AG04449 (cell line): ENCODE results near the gene RNF138.
A peak's percentile ranks its signal among the peaks of the same experiment; 100 is the strongest.

Experiments
- CTCF ChIA-PET: fragments of 350-600 bp; formaldehyde crosslinking; extraction: SDS; loops from one replicate; lab custom pipeline; 2021; ENCODE audit warnings: antibody characterized with exemption; lab: Yijun Ruan, JAX
- POLR2A ChIA-PET: fragments of 400-600, 350-600 bp; formaldehyde crosslinking; extraction: SDS; loops from one replicate; lab custom pipeline; 2020; ENCODE audit warnings: antibody characterized with exemption, inconsistent platforms; lab: Yijun Ruan, JAX
- DNase-seq: peaks from one replicate; pipeline ENCODE4 v3.0.0-alpha.2; 2010; ENCODE audit warnings: low read depth, low spot score
- H3K4me3 ChIP-seq: 2 replicates; pipeline ENCODE4 v1.5.1; 2011; ENCODE audit warnings: low read depth, mild to moderate bottlenecking, control low read depth, low read length
- CTCF ChIP-seq: IDR thresholded peaks from one replicate; pipeline ENCODE4 v1.5.1; 2011; ENCODE audit warnings: mild to moderate bottlenecking, moderate library complexity, low read length, control low read depth, inconsistent platforms; ENCODE audit not compliant: insufficient read depth; ENCODE audit errors: missing control alignments

Gene RNF138

GRCh38 chr18:32057624-32058165, 34.0 kb upstream of the RNF138 start:
- ChIA-PET CTCF (no interaction called here), POLR2A (no interaction called here)
- DNase-seq: no peak
- TF ChIP-seq CTCF: no peak
- no peak overlapping the region for H3K4me3 ChIP-seq

- no peak for TF ChIP-seq CTCF
- POLR2A ChIA-PET: no interaction called here
- H3K4me3 ChIP-seq: no peak overlapping the region
- CTCF ChIA-PET: no interaction called here
- no peak for DNase-seq
Observed at GRCh38 chr18:32060026-32060425, 31.6 kb upstream of the RNF138 start.

- CTCF ChIA-PET: no interaction called here
- POLR2A ChIA-PET: no interaction called here
Observed at GRCh38 chr18:32067375-32068167, 24.1 kb upstream of the RNF138 start.

GRCh38 chr18:32072321-32072720, 19.4 kb upstream of the RNF138 start:
- POLR2A ChIA-PET: no interaction called here
- CTCF ChIA-PET: interaction anchor here (0.7 kb wide), 1 partner anchor 34 kb away, joined by 3 read pairs; no protein-coding TSS in a partner anchor

More at GRCh38 chr18:32067375-32068167, 24.1 kb upstream of the RNF138 start:
- no peak for DNase-seq
- TF ChIP-seq CTCF: no peak
- no peak overlapping the region for H3K4me3 ChIP-seq

GRCh38 chr18:32074206-32074605, 17.5 kb upstream of the RNF138 start:
- ChIA-PET CTCF (no interaction called here), POLR2A (no interaction called here)
- no peak for TF ChIP-seq CTCF
- H3K4me3 ChIP-seq: no peak overlapping the region
- no peak for DNase-seq

More at GRCh38 chr18:32072321-32072720, 19.4 kb upstream of the RNF138 start:
- TF ChIP-seq CTCF: peak; percentile 15
- DNase-seq: no peak
- H3K4me3 ChIP-seq: no peak overlapping the region

- CTCF ChIA-PET: no interaction called here
- POLR2A ChIA-PET: no interaction called here
- no peak for DNase-seq
Observed at GRCh38 chr18:32078845-32079244, 12.8 kb upstream of the RNF138 start.

More at GRCh38 chr18:32078845-32079244, 12.8 kb upstream of the RNF138 start:
- no peak for TF ChIP-seq CTCF
- H3K4me3 ChIP-seq: no peak overlapping the region
